Measurements from ENCODE around the gene GRIA3.
"Not testable (repeated sequence)": the region's sequence is repeated elsewhere in the genome, so short reads cannot be mapped to it uniquely, and the experiment has no call there.

The GRIA3 gene

GRCh38 chrX:123449335-123449734 is 265.3 kb downstream of the GRIA3 start:
- no peak for DNase-seq (ENCODE audit: low read depth in 3 of 3, low spot score in 1 of 3)

GRCh38 chrX:123450222-123450621 is 266.1 kb downstream of the GRIA3 start:
- DNase-seq (ENCODE audit: low read depth in 3 of 3, low spot score in 1 of 3): no peak

GRCh38 chrX:123454712-123455431 is 270.8 kb downstream of the GRIA3 start:
- no peak for DNase-seq (ENCODE audit: low read depth in 3 of 3, low spot score in 1 of 3)

- no peak for DNase-seq (ENCODE audit: low read depth in 3 of 3, low spot score in 1 of 3)
These were observed 271.6 kb downstream of the GRIA3 start for GRCh38 chrX:123455693-123456092.

GRCh38 chrX:123464709-123465108 is 280.6 kb downstream of the GRIA3 start:
- DNase-seq (ENCODE audit: low read depth in 3 of 3, low spot score in 1 of 3): no peak

- DNase-seq (ENCODE audit: low read depth in 3 of 3, low spot score in 1 of 3): no peak
These were observed 284.4 kb downstream of the GRIA3 start for GRCh38 chrX:123468481-123468880.

GRCh38 chrX:123475068-123475724 is 291.1 kb downstream of the GRIA3 start:
- no peak for DNase-seq (ENCODE audit: low read depth in 3 of 3, low spot score in 1 of 3)

GRCh38 chrX:123476611-123477219 is 292.6 kb downstream of the GRIA3 start:
- no peak for DNase-seq (ENCODE audit: low read depth in 3 of 3, low spot score in 1 of 3)

- no peak for DNase-seq (ENCODE audit: low read depth in 3 of 3, low spot score in 1 of 3)
These were observed 293.6 kb downstream of the GRIA3 start for GRCh38 chrX:123477673-123478072.

- no peak for DNase-seq (ENCODE audit: low read depth in 3 of 3, low spot score in 1 of 3)
These were observed 298.1 kb downstream of the GRIA3 start for GRCh38 chrX:123481913-123482851.

- DNase-seq (ENCODE audit: low read depth in 3 of 3, low spot score in 1 of 3): no peak
These were observed 302.2 kb downstream of the GRIA3 start for GRCh38 chrX:123486297-123486696.

GRCh38 chrX:123487236-123487635 is 303.2 kb downstream of the GRIA3 start:
- no peak for DNase-seq (ENCODE audit: low read depth in 3 of 3, low spot score in 1 of 3)

GRCh38 chrX:123487669-123488068 is 303.6 kb downstream of the GRIA3 start:
- DNase-seq (ENCODE audit: low read depth in 3 of 3, low spot score in 1 of 3): no peak

GRCh38 chrX:123489011-123489410 is 304.9 kb downstream of the GRIA3 start:
- DNase-seq (ENCODE audit: low read depth in 3 of 3, low spot score in 1 of 3): no peak

- DNase-seq (ENCODE audit: low read depth in 3 of 3, low spot score in 1 of 3): no peak
These were observed 309.8 kb downstream of the GRIA3 start for GRCh38 chrX:123493857-123494256.

- no peak for DNase-seq (ENCODE audit: low read depth in 3 of 3, low spot score in 1 of 3)
These were observed 315.7 kb downstream of the GRIA3 start for GRCh38 chrX:123499787-123500186.

GRCh38 chrX:123504047-123504446 is 320.0 kb downstream of the GRIA3 start:
- no peak for DNase-seq (ENCODE audit: low read depth in 3 of 3, low spot score in 1 of 3)

- no peak for DNase-seq (ENCODE audit: low read depth in 3 of 3, low spot score in 1 of 3)
These were observed 320.7 kb downstream of the GRIA3 start for GRCh38 chrX:123504630-123505270.

GRCh38 chrX:123513585-123514278 is 329.7 kb downstream of the GRIA3 start:
- no peak for DNase-seq (ENCODE audit: low read depth in 3 of 3, low spot score in 1 of 3)

- not testable (repeated sequence) for DNase-seq (ENCODE audit: low read depth in 3 of 3, low spot score in 1 of 3)
These were observed 330.2 kb downstream of the GRIA3 start for GRCh38 chrX:123514279-123514640.
